GM12865 (cell line): Measurements from ENCODE around the gene GABBR2.

Experiments
- DNase-seq: peaks from one replicate; pipeline ENCODE4 v3.0.0; 2010; ENCODE audit warnings: low read depth
- H3K4me3 ChIP-seq: 2 replicates; pipeline ENCODE4 v1.5.1; 2011; ENCODE audit warnings: mild to moderate bottlenecking, low read depth, low read length, control low read depth
- CTCF ChIP-seq: IDR thresholded peaks from 2 replicates; pipeline ENCODE4 v1.5.1; 2011; ENCODE audit warnings: low read length, control low read depth, low read depth, inconsistent platforms; ENCODE audit not compliant: insufficient read depth; ENCODE audit errors: missing control alignments

The GABBR2 gene

GRCh38 chr9:98599566-98600216, 109.0 kb downstream of the GABBR2 start:
- no peak for TF ChIP-seq CTCF
- no peak overlapping the region for H3K4me3 ChIP-seq
- DNase-seq, result no peak

- DNase-seq, result no peak
- H3K4me3 ChIP-seq, result no peak overlapping the region
- no peak for TF ChIP-seq CTCF
These were observed 109.9 kb downstream of the GABBR2 start for GRCh38 chr9:98598861-98599260.

- H3K4me3 ChIP-seq, result no peak overlapping the region
- TF ChIP-seq CTCF, result no peak
- no peak for DNase-seq
These were observed 111.4 kb downstream of the GABBR2 start for GRCh38 chr9:98597236-98597771.

- H3K4me3 ChIP-seq, result no peak overlapping the region
- no peak for DNase-seq
- TF ChIP-seq CTCF, result no peak
These were observed 112.2 kb downstream of the GABBR2 start for GRCh38 chr9:98596486-98596885.

- no peak for TF ChIP-seq CTCF
- no peak for DNase-seq
- no peak overlapping the region for H3K4me3 ChIP-seq
These were observed 114.1 kb downstream of the GABBR2 start for GRCh38 chr9:98594546-98595160.

- H3K4me3 ChIP-seq, result no peak overlapping the region
- DNase-seq, result no peak
- TF ChIP-seq CTCF, result no peak
These were observed 115.1 kb downstream of the GABBR2 start for GRCh38 chr9:98593354-98594253.
